HL-60/S4 (cell line): ENCODE data around the gene ADAR.

Experiments used
- in situ Hi-C: fragments of 300-500 bp; cut with MboI; formaldehyde crosslinking; loops from 2 replicates; pipeline ENCODE4 v1.14.3; 2022; ENCODE audit warnings: low sequenced_read_pairs

ADAR gene

DNA sequence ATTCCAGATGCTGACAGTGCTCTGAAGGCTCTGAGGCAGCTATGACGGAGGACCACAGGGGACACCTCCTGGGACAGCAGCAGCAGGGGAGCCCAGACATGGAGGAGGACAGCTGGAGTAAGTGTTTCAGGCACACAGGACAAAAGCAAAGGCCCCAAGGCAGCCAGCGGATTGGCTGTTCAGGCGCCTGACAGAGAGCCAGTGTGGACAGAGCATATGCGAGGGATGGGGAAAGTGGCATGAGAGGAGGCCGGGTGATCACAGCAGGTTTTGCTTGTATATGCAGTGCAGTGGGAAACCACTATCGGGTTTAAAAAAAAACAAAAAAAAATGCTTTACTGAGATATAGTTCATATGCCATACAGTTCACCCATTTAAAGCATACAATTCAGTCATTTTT is 21.3 kb downstream of the ADAR start:
- in situ Hi-C loops, result no loop called here

DNA sequence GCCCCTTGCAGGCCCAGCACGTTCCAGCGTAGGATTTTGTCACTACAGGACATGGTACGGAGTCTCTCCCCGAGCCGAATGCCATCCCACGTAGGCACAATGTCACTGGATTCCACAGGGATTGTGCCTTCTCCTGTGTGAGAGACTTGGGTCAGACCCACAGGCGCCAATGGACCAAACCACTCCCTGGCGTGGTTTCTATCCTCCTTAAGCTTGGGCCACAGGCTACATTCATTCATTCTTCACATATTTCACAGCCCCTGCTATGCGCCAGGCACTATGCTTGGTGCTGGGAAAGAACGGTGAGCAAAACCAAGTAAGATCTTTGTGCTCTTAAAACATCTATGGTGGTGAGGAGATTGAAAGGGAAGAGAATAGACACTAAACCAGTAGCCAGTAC is 21.8 kb downstream of the ADAR start:
- in situ Hi-C loops, result no loop called here

DNA sequence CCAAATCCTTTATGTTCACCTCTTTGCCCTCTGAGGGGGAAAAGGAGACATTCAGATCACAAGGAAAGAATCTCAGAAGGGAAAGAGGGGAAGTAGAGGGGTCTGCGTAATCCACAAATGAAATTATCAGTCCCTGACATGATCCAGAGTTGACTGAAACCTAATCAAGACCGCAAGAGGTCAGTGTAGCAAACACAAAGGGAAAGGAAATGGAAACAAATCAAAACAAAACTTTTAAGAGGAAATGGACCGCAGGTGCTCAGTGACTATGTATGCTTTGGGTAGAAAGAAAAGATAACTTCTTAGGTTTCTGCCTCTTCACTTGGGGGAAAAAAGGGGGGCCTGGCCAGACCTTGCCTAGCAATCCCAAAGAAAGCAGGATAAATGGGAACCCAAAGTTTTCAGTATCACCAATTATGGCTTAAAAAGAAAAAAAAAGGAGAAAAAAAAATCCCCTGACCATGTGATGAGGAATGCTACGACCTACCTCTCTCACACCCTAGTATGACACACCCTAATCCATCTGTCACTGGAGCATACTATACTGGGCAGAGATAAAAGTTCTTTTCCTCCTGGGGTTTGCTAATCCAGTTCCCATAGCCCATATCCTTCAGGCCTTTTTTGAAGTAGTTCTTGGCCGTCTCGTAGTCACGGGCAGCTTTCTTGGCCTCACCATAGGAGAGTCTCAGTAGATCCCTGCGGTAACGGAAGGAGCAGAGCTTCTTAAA is 23.6 kb downstream of the ADAR start:
- in situ Hi-C loops, result no loop called here

DNA sequence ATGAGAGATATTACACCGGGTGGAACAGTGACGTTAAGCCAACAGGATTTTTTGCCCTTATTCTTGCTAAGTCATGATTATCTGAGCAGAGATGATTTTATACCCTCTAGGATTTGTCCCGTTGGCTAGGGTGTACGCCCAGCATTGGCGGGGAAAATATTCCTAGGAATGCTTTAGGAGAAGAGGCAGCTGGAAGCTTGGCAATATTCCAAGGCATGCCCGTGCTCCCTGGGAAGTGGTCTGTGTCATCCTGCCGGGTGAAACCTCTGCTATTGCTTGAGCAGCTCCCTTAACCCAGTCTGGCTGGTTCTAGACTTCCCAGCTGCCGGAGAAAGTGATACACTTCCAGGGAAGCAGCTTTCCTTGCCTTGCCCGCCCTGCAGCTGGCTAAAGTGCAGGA is 24.2 kb downstream of the ADAR start:
- in situ Hi-C loops, result no loop called here

DNA sequence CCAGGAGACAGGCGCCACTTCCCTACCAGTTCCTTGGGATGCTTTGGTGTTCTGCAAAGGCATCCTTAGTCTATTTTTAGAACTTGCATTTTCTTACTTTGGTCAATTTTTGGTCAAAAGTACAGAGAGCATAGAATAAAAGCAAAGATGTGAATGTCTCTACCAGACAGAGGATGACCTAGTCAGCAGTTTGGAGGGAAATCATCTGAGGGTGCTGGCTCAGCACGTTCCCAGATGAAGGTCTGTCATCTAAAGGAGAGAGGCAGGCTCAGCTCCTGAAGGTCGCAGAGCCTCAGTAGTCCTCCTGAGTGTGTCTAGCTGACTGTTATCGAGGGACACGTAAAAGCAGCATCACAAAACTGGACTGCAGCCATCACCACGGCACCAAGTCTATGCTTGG is 25.1 kb downstream of the ADAR start:
- in situ Hi-C loops, result no loop called here

DNA sequence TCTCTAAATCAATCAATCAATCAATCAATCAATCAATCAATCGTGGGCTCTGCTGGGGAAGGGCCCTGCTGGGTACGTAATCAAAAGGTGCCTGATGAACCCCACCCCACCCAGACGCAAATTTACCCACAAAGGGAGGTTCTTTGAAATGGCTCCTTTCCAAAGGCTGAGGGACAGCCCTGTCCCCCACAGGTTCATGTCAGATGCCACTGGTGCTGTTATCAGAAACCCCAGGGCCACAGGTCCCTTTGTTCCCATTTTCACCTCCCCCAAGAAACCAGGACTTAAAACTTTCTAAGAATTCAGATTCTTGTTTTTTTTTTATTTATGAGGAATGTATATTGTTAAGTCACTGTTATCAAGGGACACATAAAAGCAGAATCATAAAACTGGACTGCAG is 26.2 kb downstream of the ADAR start:
- in situ Hi-C loops, result no loop called here

DNA sequence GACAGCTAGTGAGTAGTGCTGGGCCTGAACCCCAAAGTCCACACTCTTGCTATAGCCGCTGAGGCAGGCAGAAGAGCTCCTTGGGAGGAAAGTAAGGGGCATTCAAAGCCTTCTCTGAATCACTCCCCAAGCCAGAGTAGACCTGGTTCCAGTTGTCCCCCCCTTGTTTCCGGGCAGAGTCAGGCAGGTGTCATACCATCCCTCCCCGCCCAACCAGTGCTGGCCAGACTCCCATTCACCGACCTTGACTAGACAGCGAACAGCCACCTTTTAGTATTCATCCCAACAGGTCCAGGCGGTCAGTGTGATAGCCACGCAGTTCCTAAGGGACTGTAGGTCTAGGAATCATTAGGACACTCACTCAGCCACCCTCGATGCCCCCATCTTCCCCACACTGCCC is 28.6 kb downstream of the ADAR start:
- in situ Hi-C loops, result no loop called here

DNA sequence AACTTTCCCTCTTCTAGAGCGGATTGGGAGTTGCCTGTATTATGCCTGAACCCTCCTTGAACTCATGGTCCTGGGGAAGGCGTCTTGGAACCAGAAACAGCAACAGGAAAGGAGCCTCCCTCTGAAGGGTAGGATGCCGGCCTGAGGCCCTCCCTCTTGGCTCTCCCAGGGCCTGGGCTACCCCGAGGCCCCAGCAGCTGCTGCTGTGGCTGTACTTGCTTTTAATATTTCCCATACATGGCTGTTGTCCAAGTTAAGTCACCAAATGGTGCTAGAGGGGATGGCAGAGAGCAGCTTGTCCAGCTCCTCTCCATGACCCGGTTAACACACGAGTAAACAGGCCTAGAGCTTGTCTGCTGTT is 29.9 kb downstream of the ADAR start:
- in situ Hi-C loops, result no loop called here

DNA sequence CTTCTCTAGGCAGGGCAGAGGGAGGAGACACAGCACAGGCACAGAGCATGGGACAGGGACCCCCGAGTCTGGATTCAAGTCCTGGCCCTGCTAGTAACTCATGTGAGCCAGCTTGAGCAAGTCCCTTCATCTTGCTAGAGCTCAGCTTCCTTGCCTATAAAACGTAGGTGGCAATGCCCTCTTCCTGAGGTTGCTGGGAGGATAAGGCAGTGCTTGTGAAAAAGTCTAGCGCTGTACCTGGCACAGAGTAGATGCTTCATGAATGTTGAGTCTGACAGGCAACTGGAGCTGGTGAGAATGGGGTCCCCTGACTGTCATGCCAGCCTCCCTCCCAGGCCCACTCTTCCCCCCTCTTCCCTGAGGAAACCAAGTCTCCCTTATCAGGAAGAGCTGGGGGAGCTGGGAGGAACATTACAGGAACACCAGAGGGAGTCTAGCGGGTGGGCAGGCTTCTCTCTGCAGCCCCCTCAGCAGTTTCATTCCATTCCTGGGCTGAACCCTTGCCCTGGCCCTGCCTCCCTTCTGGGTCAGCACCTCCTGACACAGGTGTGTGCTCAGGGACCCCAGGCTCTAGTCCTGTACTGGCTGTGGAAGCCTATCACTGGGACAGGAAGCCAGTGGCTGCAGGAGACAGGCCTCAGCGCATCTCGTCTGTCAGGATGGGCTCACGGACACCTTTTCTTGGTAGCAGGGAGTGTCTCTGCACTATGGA is 30.5 kb downstream of the ADAR start:
- in situ Hi-C loops, result no loop called here

DNA sequence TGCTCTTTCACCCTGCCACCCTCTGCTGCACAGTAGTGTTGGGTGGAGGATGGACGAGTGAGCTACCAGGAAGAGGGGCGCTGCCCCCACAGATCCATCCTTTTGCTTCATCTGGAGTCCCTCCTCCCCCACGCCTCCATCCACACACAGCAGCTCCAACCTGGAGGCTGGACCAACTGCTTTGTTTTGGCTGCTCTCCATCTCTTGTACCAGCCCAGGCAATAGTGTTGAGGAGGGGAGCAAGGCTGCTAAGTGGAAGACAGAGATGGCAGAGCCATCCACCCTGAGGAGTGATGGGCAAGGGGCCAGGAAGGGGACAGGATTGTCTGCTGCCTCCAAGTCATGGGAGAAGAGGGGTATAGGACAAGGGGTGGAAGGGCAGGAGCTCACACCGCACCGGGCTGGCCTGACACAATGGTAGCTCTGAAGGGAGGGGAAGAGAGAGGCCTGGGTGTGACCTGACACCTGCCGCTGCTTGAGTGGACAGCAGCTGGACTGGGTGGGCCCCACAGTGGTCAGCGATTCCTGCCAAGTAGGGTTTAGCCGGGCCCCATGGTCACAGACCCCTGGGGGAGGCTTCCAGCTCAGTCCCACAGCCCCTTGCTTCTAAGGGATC is 31.9 kb downstream of the ADAR start:
- in situ Hi-C loops, result no loop called here

DNA sequence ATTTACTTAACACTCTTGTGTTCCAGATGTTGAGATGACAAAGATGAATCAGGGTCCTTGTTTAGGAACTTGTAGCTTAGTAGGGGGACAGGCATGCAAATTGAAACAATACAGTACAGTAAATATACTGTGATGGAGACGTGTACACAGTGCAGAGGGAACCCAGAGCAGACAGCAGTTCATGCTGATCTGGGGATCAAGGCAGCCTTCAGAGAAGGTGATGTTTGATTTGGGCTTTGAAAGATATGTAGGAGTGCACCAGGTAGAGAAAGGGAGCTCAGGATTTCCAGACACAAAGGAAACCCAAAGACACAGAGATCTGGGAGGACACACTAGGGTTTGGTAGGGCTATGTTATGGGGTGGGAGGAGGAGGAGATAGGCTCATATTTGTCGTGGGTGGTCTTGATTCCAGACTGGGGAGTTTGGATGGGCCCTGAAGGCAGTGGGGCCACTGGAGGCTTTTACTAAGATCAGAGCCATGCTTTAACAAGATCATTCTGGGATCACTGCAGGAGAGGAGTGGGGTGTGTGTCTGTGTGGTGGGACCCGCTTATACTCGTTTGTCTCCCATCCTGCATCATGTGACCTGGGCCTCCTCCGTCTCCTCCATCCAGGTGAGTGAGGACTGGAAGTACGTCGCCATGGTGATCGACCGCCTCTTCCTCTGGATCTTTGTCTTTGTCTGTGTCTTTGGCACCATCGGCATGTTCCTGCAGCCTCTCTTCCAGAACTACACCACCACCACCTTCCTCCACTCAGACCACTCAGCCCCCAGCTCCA is 32.6 kb downstream of the ADAR start:
- in situ Hi-C loops, result no loop called here

DNA sequence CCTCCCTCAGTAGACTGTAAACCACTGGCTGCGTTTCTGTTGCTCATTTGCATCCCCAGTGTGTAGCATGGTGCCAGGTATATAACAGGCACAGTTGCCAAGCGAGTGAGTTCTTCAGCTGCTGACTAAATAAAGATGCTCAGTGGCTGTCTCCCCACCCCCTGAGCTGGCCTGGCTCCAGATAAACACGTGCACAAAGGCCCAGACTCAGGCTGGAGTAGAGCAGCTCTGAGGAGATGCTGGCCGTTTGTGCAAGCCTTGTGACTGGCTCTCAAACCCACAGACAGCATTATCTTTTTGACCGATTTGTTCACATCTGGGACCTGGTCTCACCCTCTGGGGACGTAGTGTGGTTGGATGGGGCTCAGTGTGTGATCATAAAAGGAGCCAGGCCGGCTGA is 33.3 kb downstream of the ADAR start:
- in situ Hi-C loops, result loop anchor here (25.0 kb wide), 1 partner anchor 488 kb away; the partner anchor contains the start of genes ADAM15 and EFNA4

DNA sequence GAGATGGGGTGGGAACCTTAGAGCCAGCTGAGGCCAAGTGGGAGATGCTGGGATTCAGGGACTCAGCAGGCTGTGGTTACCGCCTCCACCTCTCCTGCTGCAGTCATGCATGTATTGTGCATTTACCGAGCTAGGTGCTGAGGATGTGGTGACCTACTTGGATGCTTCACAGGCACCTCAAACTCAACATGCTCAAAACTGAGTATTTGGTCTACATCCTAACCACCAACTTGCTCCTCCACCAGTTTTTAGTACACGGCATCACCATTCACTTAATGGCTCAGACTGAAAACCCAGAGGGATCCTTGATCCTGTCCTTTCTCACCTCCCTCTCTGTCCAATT is 34.8 kb downstream of the ADAR start:
- in situ Hi-C loops, result loop anchor here (25.0 kb wide), 1 partner anchor 489 kb away; the partner anchor contains the start of genes ADAM15 and EFNA4

DNA sequence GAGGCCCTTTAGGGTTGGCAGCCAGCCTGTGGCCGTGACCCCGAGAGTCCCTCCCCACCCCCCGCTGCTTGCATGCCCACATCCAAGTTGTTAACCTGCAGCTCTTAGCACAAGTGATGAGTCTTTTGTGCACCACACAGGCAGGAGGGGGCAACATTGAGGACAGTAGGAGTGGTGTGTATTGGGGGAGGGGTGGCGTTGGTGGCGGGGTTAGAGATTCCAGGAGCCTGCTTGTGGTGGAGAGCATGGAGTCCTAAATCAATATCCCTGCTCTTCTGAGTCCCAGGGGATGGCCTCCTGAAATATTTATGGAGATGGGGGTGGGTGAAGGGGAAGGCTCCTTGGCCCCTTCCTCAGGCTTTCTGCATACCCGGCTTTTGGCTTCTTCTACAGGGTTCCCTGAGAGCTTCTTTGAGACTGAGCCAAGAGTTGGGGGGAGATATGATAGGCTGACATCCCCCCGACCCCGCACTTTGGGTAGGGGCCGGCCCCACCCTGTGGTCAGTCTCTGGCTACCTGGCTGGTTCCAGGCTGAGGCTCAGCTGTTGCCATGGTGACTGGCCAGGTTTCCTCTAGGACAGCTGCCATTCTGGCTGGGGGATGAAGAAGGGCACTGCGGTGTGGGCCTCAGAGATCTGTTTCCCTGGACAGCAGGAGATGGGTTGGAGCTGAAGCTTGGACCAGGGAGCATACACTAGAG is 35.4 kb downstream of the ADAR start:
- in situ Hi-C loops, result loop anchor here (25.0 kb wide), 1 partner anchor 490 kb away; the partner anchor contains the start of genes ADAM15 and EFNA4

DNA sequence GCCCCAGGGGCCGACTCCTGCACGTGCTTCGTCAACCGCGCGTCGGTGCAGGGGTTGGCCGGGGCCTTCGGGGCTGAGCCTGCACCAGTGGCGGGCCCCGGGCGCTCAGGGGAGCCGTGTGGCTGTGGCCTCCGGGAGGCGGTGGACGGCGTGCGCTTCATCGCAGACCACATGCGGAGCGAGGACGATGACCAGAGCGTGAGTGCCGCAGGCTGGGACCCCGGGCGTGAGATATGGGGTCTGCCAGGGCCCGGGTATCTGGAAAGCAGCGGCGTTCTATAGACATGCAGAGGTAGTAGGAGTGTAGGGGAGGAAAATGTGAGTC is 36.1 kb downstream of the ADAR start:
- in situ Hi-C loops, result loop anchor here (25.0 kb wide), 1 partner anchor 490 kb away; the partner anchor contains the start of genes ADAM15 and EFNA4

DNA sequence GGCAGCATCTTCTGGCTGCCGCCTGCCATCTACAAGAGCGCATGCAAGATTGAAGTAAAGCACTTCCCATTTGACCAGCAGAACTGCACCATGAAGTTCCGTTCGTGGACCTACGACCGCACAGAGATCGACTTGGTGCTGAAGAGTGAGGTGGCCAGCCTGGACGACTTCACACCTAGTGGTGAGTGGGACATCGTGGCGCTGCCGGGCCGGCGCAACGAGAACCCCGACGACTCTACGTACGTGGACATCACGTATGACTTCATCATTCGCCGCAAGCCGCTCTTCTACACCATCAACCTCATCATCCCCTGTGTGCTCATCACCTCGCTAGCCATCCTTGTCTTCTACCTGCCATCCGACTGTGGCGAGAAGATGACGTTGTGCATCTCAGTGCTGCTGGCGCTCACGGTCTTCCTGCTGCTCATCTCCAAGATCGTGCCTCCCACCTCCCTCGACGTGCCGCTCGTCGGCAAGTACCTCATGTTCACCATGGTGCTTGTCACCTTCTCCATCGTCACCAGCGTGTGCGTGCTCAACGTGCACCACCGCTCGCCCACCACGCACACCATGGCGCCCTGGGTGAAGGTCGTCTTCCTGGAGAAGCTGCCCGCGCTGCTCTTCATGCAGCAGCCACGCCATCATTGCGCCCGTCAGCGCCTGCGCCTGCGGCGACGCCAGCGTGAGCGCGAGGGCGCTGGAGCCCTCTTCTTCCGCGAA is 36.6 kb downstream of the ADAR start:
- in situ Hi-C loops, result loop anchor here (25.0 kb wide), 1 partner anchor 491 kb away; the partner anchor contains the start of genes ADAM15 and EFNA4

DNA sequence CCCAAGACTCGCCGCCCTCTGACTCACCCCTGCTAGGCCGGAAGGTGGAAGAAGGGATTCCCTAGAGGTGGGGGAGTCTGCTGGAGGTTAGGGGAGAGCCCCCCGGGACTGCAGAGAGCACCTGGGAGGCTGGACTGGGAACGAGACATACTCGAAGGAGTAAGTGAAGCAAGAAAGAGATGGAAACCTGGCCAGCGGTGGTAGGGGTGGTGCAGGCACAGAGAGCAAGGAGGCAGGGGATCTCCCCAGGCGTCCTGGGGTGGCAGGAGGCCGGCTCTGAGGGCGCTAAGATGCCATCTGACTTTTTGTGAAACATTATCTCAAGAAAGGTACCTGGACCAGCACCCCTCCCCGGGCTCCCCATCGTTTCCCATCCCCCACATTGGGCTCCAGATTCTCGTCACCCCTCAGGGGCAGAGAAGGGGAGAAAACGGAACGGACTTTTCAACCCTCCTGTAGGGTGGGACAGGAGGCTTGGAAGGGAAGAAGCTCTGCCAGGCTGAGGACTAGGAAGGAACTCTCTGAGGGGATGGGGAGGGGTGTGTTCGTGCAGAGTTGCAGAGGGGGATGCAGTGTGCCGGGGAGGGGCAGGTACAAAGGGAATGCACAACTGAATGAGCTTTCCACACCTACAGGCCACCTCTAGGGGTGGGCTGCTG is 39.7 kb downstream of the ADAR start:
- in situ Hi-C loops, result loop anchor here (10.0 to 25.0 kb wide), 2 partner anchors 297 to 494 kb away; partner anchors contain the start of genes ADAM15 and EFNA4

DNA sequence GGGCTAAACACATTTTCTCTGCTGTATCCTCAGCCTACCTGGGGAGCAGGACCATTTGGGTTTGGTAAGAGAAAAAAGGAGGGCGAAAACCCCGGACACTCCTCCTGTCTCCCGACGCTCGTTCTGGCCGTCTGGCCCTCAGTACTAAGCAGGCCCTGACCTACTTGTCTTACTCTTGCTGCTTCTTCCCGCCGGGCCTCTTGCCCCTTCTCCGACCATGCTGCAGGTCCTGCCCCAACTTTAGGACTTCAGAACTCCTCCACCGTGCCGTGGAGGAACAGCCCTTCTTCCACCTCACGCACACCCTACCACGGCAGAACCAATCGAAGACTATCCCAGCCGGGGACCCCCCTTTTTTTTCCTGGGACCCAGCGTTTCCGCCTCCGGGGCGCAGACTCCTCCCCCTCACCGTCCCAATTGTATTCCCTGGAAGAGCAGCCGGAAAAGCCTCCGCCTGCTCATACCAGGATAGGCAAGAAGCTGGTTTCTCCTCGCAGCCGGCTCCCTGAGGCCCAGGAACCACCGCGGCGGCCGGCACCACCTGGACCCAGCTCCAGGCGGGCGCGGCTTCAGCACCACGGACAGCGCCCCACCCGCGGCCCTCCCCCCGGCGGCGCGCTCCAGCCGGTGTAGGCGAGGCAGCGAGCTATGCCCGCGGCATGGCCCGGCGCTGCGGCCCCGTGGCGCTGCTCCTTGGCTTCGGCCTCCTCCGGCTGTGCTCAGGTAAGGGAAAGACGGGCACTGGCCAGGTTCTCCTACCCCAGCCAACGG is 40.4 kb downstream of the ADAR start, which contains the start of gene CHRNB2:
CHRNB2 (plus strand) TSS at position 393 of the 771 bp plus-strand sequence; CDS start at position 660, 267 bp downstream.
- in situ Hi-C loops, result loop anchor here (10.0 to 25.0 kb wide), 2 partner anchors 297 to 495 kb away; partner anchors contain the start of genes ADAM15 and EFNA4
